Activated CD4-positive, CD25-positive, alpha-beta regulatory T cell treated with anti-CD3 and anti-CD28 coated beads, Interleukin-2, amount 50 U/mL, for 72 hours (primary cell): ENCODE results near the gene PPP1R16B.

Source experiments
- DNase-seq: peaks from one replicate; pipeline ENCODE4 v3.0.0; 2021

The PPP1R16B gene

GRCh38 chr20:38805502-38805957 lies at the start of gene PPP1R16B:
PPP1R16B (plus strand) TSS chr20:38805697; CDS start chr20:38835926, 30,229 bp downstream.
- peak; percentile 80 for DNase-seq

- DNase-seq = no peak
Measured at GRCh38 chr20:38757145-38757775, 48.2 kb upstream of the PPP1R16B start.

DNA sequence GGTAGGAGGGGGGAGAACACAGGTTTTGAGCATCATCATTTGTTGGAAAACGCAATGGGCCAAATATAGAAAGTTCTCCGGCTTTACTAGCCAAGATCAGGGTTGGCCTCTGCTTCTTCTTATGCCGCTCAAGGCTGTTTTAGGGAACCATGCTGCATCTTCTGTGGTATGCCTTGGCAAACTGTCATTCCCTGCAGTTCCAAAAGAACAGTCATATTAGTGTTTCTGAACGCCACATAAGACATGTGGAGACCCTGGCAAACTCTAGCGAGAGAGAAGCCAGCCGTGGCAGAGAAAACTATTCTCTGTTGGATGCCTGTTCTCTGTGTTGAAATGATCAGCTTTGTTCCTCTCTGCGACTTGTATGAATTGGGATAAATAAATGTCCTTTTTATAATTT lies 46.4 kb upstream of the PPP1R16B start:
- DNase-seq = no peak

DNA sequence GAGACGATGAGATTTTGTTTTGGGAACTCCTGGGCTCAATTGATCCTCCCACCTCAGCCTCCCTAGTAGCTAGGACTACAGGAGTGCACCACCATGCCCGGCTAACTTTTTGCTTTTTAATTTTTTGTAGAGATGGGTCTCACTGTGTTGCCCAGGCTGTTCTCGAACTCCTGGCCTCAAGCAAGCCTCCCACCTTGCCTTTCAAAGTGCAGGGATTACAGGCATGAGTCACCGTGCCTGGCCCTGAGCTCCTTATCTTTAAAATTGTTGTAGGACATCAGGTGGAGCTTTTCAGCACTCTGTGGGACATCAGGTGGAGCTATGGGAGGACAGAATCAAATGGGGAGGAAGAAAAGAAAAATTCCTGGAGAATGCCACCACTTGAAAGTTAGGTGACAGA lies 44.5 kb upstream of the PPP1R16B start:
- no peak for DNase-seq

DNA sequence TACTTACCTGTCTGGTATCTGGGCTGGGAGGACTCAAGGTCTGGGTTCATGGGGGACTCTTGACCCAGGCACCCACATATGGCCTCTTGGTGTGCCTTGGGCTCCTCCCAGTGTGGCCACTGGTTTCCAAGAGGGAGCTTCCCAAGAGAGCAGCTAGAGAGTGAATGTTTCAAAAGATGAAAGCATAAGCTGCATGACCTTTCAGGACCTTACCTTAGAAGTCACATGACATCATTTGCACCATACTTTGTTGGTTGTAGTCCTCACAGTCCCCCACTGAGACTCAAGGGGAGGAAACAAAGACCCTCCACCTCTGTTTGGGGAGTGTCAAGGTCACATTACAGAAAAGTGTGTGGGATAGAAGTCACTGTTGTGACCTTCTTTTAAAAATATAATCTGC lies 43.3 kb upstream of the PPP1R16B start:
- no peak for DNase-seq

GRCh38 chr20:38763616-38764015 lies 41.9 kb upstream of the PPP1R16B start:
- no peak for DNase-seq

- no peak for DNase-seq
Measured at GRCh38 chr20:38764567-38765318, 40.8 kb upstream of the PPP1R16B start.

- DNase-seq = no peak
Measured at GRCh38 chr20:38766071-38766470, 39.4 kb upstream of the PPP1R16B start.

DNA sequence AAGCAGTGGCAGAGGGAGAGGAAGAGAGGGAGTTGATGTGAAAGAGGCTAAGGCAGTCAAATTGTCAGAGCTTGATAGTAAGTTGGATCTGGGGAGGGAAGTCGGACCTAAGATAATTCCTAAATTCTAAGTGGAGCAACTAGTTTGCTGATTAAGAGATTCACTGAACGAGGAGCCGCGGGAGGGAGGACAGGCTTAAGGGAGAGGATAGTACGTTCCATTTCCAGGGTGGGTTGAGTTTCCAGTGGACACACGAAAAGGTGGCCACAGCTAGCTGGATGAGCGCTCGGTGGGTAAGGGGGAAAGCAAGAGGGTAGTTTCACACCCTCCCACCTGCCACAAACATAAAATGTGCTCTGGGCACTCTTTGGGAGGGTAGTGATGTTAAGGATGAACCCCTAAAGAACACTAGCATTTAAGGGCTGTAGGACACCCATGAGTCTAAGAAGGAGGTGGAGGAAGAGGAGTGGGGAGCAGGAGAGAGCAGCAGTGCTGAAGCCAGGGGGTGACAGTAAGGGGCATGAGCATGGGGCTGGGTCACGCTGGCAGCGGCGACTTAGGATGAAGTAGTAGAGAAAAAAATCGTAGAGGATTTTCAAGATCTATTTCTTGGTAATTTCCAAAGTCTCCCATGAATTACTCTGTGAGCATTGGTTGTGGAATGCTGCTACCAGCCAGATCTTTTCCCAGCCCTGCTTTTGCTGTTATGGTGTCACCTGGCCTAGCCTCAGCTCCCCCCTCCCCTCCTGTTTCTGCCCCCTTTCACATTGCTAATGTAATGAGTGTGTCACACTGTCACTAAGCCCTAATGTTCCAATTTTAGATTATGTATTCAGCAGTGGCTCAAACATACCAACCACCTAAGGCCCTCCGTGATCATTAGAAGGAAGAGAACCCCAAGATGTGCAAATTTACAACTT lies 35.9 kb upstream of the PPP1R16B start:
- no peak for DNase-seq

- no peak for DNase-seq
Measured at GRCh38 chr20:38770546-38770945, 35.0 kb upstream of the PPP1R16B start.

GRCh38 chr20:38770970-38771369 lies 34.5 kb upstream of the PPP1R16B start:
- no peak for DNase-seq

- no peak for DNase-seq
Measured at GRCh38 chr20:38771621-38772020, 33.9 kb upstream of the PPP1R16B start.

DNA sequence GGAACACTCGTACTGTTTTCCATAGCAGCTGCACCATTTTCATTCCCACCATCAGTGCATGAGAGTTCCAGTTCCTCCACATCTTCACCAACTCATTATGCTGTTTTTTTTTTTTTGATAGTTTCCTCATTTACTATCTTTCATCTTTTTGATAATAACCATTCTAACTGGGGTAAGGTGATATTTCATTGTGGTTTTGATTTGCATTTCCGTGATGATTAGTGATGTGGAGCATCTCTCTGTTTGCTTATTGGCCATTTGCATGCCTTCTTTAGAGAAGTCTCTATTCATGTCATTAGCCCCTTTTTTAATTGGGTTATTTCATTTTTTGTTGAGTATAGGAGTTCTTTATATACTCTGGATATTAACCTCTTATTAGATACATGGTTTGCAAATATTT lies 31.3 kb upstream of the PPP1R16B start:
- no peak for DNase-seq

DNA sequence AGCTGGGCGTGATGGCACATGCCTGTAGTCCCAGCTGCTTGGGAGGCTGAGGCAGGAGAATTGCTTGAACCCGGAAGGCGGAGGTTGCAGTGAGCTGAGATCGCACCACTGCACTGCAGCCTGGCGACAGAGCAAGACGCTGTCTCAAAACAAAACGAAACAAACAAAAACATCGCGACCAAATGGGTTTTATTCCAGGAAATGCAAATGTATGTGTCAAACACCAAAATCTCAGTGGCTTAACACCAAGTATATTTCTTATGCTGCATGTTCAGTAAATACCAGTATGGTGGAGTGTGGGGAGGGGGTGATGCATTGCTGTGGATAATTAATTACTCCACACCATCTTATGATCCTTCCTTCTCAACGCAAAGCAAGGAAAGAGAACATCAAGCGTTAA lies 29.1 kb upstream of the PPP1R16B start:
- DNase-seq = no peak

- DNase-seq = no peak
Measured at GRCh38 chr20:38779247-38780097, 26.0 kb upstream of the PPP1R16B start.

- no peak for DNase-seq
Measured at GRCh38 chr20:38782275-38782674, 23.2 kb upstream of the PPP1R16B start.

DNA sequence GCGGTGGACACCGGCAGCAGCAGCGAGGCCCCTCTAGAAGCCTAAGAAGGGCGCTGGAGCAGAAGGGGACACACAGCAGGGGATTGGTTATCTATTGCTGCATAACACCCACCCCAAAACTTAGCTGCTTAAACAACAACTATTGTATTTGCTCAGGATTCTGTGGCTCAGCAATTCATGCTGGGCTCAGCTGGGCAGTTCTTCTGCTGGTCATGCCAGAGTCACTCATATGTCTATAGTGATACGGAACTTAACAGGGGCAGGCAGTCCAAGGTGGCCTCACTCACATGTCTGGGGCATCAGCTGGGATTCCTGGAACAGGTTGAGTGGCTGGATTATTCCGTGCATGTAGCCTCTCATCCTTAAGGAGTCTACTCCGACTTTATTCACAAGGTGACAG lies 17.6 kb upstream of the PPP1R16B start:
- no peak for DNase-seq

GRCh38 chr20:38789503-38790199 lies 15.8 kb upstream of the PPP1R16B start:
- DNase-seq = no peak

DNA sequence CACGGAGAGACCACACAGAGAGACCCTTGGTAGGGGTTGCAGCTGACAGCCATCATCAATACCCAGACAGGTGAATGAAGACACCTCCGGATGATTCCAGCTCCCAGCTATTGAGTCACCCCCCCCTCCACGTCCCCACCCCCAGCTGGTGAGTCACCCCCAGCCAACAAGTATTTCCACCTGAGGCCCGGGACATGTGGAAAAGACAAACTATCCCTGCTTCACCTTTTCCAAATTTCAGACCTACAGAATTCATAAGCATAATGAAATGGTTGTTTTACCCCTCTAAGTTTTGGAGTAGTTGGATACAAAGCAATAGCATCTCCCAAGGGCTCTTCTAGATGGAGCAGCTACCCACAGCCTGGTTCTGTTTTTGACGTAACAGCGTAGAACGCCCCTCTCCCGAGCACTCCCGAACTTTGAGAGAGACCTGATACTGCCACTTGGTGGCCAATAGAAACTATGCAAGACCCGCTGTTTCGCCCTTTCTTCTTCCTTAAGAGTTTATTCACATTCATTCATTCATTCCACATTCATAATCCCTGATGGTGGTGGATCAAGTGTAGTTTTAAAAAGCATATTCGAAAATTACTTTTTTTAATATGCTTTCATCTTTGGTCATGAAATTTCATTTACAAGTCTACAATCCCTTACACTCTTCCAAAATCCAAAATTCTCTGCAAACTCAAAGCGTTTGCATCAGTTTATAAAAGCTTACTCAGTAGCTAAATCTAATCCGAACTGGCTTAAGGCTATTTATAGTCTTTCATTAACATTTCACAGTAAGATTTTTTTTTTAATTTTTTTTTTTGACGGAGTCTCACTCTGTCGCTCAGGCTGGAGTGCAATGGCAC lies 15.1 kb upstream of the PPP1R16B start:
- peak; percentile 59 for DNase-seq

DNA sequence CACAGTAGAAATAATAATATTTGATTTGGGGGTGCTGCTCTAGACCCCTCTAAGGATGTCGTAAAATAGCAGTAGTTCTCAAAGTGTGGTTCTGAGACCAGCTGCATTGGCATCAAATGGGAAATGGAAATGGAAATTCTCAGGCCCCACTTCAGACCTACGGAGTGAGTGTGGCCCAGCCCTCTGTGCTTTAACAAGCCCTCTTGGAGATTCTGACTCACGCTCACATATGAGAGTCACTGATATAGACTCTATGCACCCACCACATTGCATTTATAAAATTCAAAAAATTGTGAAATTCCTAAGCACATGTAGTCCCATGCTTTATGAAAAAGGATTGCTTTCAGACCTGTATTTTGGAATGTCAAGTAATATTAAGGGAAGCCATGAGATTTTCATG lies 14.2 kb upstream of the PPP1R16B start:
- DNase-seq = no peak

- DNase-seq = no peak
Measured at GRCh38 chr20:38791940-38792339, 13.6 kb upstream of the PPP1R16B start.
